Measurements from ENCODE around the gene PTPRM.
A peak's percentile ranks its signal among the peaks of the same experiment; 100 is the strongest.

Gene PTPRM

DNA sequence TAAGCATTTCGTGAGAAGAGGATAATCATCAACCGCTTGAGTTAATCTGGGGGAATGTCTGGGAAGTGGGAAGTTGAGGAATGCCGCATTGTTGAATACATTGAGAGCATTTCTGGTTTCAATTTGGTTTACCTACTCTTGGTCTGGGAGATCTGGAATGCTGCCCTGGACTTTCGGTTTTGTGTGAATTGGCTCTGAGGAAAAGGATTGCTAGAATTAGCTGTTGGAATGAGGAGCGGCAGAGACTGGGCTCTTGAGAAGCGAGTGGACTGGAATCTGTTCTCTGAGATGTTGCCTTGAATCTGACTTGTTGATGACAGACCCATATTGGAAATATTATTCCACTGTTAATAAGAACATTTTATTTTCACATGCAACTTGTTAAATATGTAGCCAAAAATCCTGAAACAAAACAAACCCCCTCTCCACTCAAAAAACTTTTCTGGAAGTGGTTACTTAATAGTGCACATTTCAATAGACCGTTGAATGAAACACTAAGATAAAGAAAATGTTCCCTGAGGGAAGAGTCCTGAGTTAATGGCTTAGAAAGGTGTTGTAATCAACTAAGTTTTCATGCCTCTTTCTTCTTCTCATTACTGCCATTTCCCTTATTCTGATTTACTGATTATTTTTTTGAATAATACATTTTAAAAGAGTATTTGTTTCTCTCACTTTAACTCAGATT, 50.8 kb downstream of the PTPRM start:
- H3K4me3 ChIP-seq (ENCODE audit: low read depth, low read length), result peak overlapping the region; percentile 26
- peak; percentile 91 for DNase-seq (ENCODE audit: low read depth, low spot score)
- in situ Hi-C loops (cut with HindIII; ENCODE audit: low sequenced_read_pairs), result no loop called here
- no peak for TF ChIP-seq CTCF (IDR thresholded peaks at IDR 0.05; ENCODE audit: low read depth, low read length)

DNA sequence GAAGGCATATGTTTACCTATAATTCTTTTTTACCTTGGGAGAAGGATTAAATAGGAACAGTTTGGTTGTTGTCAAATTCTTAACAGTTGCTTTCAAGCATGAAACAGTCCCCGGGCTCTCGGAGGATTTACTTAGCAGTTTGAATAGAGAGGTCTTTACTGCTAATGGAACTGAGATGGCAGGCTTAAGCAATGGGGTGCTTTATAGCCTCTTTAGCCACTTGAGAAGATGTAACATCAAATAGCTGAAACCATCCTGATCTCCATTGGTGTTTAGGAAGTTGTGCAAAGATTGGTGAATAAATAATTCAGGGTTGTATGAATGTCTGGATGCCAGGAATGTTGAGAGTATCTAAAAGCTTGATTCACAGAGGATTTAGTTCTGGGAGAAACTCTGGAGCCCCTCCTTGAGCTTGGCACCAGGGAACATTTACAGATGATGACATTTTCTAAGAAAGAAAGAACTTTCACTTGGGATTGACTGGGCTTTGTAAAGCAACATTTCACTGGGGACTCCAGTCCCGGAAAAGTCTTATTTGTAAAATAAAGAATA, 51.9 kb downstream of the PTPRM start:
- in situ Hi-C loops (cut with HindIII; ENCODE audit: low sequenced_read_pairs), result no loop called here

GRCh38 chr18:7619676-7620075, 52.6 kb downstream of the PTPRM start:
- DNase-seq (ENCODE audit: low read depth, low spot score), result no peak
- in situ Hi-C loops (cut with HindIII; ENCODE audit: low sequenced_read_pairs), result no loop called here

More for the DNA sequence above, 51.9 kb downstream of the PTPRM start:
- TF ChIP-seq CTCF (IDR thresholded peaks at IDR 0.05; ENCODE audit: low read depth, low read length), result no peak
- no peak overlapping the region for H3K4me3 ChIP-seq (ENCODE audit: low read depth, low read length)
- peak; percentile 27 for DNase-seq (ENCODE audit: low read depth, low spot score)

GRCh38 chr18:7622721-7623120, 55.6 kb downstream of the PTPRM start:
- H3K4me3 ChIP-seq (ENCODE audit: low read depth, low read length), result no peak overlapping the region
- no peak for TF ChIP-seq CTCF (IDR thresholded peaks at IDR 0.05; ENCODE audit: low read depth, low read length)
- no peak for DNase-seq (ENCODE audit: low read depth, low spot score)
- in situ Hi-C loops (cut with HindIII; ENCODE audit: low sequenced_read_pairs), result no loop called here

More at GRCh38 chr18:7619676-7620075, 52.6 kb downstream of the PTPRM start:
- TF ChIP-seq CTCF (IDR thresholded peaks at IDR 0.05; ENCODE audit: low read depth, low read length), result no peak
- H3K4me3 ChIP-seq (ENCODE audit: low read depth, low read length), result no peak overlapping the region

GRCh38 chr18:7623681-7624080, 56.6 kb downstream of the PTPRM start:
- DNase-seq (ENCODE audit: low read depth, low spot score), result no peak
- TF ChIP-seq CTCF (IDR thresholded peaks at IDR 0.05; ENCODE audit: low read depth, low read length), result no peak
- no peak overlapping the region for H3K4me3 ChIP-seq (ENCODE audit: low read depth, low read length)
- in situ Hi-C loops (cut with HindIII; ENCODE audit: low sequenced_read_pairs), result no loop called here

DNA sequence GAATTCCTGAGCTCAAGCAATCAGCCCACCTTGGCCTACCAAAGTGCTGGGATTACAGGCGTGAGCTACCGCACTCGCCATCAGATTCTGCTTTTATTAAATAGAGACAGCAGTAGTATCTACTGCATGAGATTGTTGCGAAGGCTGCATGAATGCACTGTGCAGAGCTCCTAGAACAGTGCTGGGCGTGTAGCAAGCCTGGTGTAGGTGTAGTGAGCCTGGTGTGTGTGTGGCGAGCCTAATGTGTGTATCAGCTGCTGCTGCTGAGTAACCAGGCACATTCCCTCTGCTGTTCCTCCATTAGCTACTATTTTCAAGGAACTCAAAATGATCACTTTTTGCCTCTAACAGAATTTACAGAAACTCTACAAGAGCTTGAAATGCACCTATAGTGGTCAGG, 57.6 kb downstream of the PTPRM start:
- H3K4me3 ChIP-seq (ENCODE audit: low read depth, low read length), result no peak overlapping the region
- DNase-seq (ENCODE audit: low read depth, low spot score), result no peak
- in situ Hi-C loops (cut with HindIII; ENCODE audit: low sequenced_read_pairs), result no loop called here
- no peak for TF ChIP-seq CTCF (IDR thresholded peaks at IDR 0.05; ENCODE audit: low read depth, low read length)
